NOMO-1 (cell line): ENCODE data around the gene CBX2.

Experiments
- DNase-seq, 2 experiments: peaks; one replicate each; lab custom pipeline; 2025; ENCODE audit not compliant: unreplicated experiment in 2 of 2; lab: John Stamatoyannopoulos, UW

Gene CBX2

GRCh38 chr17:79824893-79825579 lies 47.1 kb downstream of the CBX2 start:
- no peak for DNase-seq

- no peak for DNase-seq
Measured at GRCh38 chr17:79825580-79825921, 47.6 kb downstream of the CBX2 start.

GRCh38 chr17:79826204-79826680 lies 48.3 kb downstream of the CBX2 start:
- peak; percentile 61 to 72 for DNase-seq

GRCh38 chr17:79826841-79827578 lies 49.1 kb downstream of the CBX2 start:
- no peak for DNase-seq

- no peak for DNase-seq
Measured at GRCh38 chr17:79829004-79829403, 51.1 kb downstream of the CBX2 start.

GRCh38 chr17:79829457-79829856 lies 51.5 kb downstream of the CBX2 start:
- no peak for DNase-seq

- no peak for DNase-seq
Measured at GRCh38 chr17:79830303-79830702, 52.4 kb downstream of the CBX2 start.

GRCh38 chr17:79830763-79831264 lies 52.9 kb downstream of the CBX2 start:
- no peak for DNase-seq

GRCh38 chr17:79831265-79832217 lies 53.6 kb downstream of the CBX2 start:
- no peak for DNase-seq

GRCh38 chr17:79832218-79833109 lies 54.5 kb downstream of the CBX2 start:
- no peak for DNase-seq

GRCh38 chr17:79833110-79833450 lies 55.1 kb downstream of the CBX2 start:
- no peak for DNase-seq

- no peak for DNase-seq
Measured at GRCh38 chr17:79833744-79834564, 56.0 kb downstream of the CBX2 start.

- DNase-seq, result no peak
Measured at GRCh38 chr17:79834565-79835469, 56.9 kb downstream of the CBX2 start.

GRCh38 chr17:79835470-79835899 lies 57.5 kb downstream of the CBX2 start:
- no peak for DNase-seq

GRCh38 chr17:79835953-79836509 lies 58.1 kb downstream of the CBX2 start:
- no peak for DNase-seq

- DNase-seq, result peak; percentile 78 to 85
Measured at GRCh38 chr17:79836510-79836971, 58.6 kb downstream of the CBX2 start.

GRCh38 chr17:79836972-79837887 lies 59.3 kb downstream of the CBX2 start:
- peak; percentile 78 to 85 for DNase-seq
